Tibial artery (tissue), 4 donors: ENCODE results near the gene CD96.

ENCODE experiments used
- DNase-seq, 2 donors: peaks; one replicate each; pipeline ENCODE4 v3.0.0-alpha.2; 2019
- H3K27ac ChIP-seq, 2 donors: fragments of 200-600 bp; sonication (generic) in 1 of 2; 1 replicate in 1 of 2; 2 replicates in 1 of 2; pipeline ENCODE4 v1.5.1; 2018 to 2019; ENCODE audit warnings: mild to moderate bottlenecking in 1 of 2
- H3K27me3 ChIP-seq, 2 donors: fragments of 200-600 bp; sonication (generic) in 1 of 2; one replicate each; pipeline versions ENCODE4 v1.5.1 to v1.6.0; 2016 to 2019
- H3K36me3 ChIP-seq, 3 donors: fragments of 200-600 bp; sonication (generic) in 2 of 3; one replicate each; pipeline ENCODE4 v1.5.1; 2016 to 2019; ENCODE audit warnings: mild to moderate bottlenecking in 2 of 3
- H3K4me1 ChIP-seq, 4 donors: fragments of 200-600 bp; sonication (generic) in 2 of 4; 1 replicate in 3 of 4; 2 replicates in 1 of 4; pipeline ENCODE4 v1.5.1; 2016 to 2019
- H3K4me3 ChIP-seq, 2 donors: fragments of 200-600 bp; sonication (generic) in 1 of 2; 1 replicate in 1 of 2; 2 replicates in 1 of 2; pipeline ENCODE4 v1.5.1; 2018 to 2019; ENCODE audit warnings: mild to moderate bottlenecking in 2 of 2
- H3K9me3 ChIP-seq, 3 donors: fragments of 200-600 bp; sonication (generic) in 1 of 3; one replicate each; pipeline ENCODE4 v1.5.1; 2016 to 2019
- intact Hi-C: fragments of 100-400 bp; cut with DNase I; formaldehyde crosslinking; loops from one replicate; pipeline ENCODE4 v1.15.0; 2023; ENCODE audit warnings: low total_unique reads
- TF ChIP-seq, protein P1 (sequence below), 2 experiments: fragments of 200-600 bp in 1 of 2; fragments of 450-650 bp in 1 of 2; IDR thresholded peaks; one replicate each; pipeline ENCODE4 v1.5.1; 2017 to 2019; ENCODE audit warnings: antibody characterized with exemption in 2 of 2, mild to moderate bottlenecking in 1 of 2, moderate library complexity in 1 of 2

Gene CD96

DNA sequence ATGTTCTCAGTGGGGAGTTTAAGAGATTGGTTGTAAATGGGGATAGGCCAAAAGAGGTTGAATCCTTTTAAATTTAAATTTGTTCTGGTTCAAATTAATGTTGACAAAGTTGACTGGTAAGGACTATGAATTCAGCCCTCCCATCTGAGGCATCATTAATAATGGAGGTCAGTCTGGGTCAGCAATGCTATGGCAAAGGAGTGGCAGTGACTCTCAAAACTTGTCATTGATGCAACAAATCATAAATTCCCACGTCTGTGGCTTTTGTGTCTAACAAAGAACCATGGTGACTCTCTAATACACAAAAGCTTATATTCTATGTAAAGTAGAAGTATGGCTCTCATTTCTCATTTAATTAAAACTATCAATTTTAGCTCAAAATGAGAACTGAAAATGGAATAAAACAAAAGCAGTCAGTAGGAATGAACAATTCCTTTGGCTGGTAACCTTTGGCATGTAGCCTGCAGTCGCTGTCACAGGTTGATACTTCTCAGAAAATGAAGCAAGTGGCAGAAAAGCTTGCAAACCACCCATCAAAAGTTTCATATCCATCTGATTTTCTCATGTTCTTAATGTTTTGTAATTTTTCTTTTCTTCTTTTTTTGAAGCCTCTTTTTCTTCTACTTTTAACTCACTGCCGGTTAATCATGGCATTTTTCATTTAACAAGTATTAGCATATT is 65.4 kb downstream of the CD96 start:
- intact Hi-C loops, result no loop called here
- Histone ChIP-seq H3K27me3 (no peaks in the 10 kb centered on the region), H3K27ac (no peak overlapping the region), H3K36me3 (no peaks in the 10 kb centered on the region), H3K4me3 (no peak overlapping the region), H3K4me1 (no peaks in the 10 kb centered on the region), H3K9me3 (no peaks in the 10 kb centered on the region)
- no peak for DNase-seq
- TF ChIP-seq, protein P1, sequence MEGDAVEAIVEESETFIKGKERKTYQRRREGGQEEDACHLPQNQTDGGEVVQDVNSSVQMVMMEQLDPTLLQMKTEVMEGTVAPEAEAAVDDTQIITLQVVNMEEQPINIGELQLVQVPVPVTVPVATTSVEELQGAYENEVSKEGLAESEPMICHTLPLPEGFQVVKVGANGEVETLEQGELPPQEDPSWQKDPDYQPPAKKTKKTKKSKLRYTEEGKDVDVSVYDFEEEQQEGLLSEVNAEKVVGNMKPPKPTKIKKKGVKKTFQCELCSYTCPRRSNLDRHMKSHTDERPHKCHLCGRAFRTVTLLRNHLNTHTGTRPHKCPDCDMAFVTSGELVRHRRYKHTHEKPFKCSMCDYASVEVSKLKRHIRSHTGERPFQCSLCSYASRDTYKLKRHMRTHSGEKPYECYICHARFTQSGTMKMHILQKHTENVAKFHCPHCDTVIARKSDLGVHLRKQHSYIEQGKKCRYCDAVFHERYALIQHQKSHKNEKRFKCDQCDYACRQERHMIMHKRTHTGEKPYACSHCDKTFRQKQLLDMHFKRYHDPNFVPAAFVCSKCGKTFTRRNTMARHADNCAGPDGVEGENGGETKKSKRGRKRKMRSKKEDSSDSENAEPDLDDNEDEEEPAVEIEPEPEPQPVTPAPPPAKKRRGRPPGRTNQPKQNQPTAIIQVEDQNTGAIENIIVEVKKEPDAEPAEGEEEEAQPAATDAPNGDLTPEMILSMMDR (IDR thresholded peaks at IDR 0.05), result no peak

GRCh38 chr3:111608383-111608782 is 66.4 kb downstream of the CD96 start:
- H3K36me3 ChIP-seq, result no peaks in the 10 kb centered on the region

DNA sequence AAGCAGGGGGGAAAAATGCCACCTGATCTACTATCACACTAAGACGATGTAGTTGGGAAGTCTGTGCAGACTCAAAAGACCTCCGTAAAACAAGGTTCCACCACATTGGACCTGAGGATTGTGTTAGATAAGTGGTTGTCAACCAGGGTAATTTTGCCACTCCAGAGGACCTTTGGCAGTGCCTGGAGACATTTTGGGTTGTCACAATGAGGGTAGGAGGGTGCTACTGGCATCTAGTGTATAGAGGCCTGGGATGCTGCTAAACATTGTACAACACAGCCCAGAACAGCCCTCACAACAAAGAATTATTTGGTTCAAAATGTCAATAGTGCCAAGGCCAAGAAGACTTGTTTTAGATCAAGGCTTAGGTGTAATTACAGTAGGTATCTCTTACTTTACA is 67.7 kb downstream of the CD96 start:
- Histone ChIP-seq H3K27ac (no peak overlapping the region), H3K27me3 (no peaks in the 10 kb centered on the region), H3K9me3 (no peaks in the 10 kb centered on the region), H3K4me1 (no peaks in the 10 kb centered on the region), H3K36me3 (no peaks in the 10 kb centered on the region), H3K4me3 (no peak overlapping the region)
- intact Hi-C loops, result no loop called here
- no peak for DNase-seq
- TF ChIP-seq, protein P1 (IDR thresholded peaks at IDR 0.05), result no peak

More at GRCh38 chr3:111608383-111608782, 66.4 kb downstream of the CD96 start:
- no peak overlapping the region for H3K4me3 ChIP-seq
- intact Hi-C loops, result no loop called here
- H3K27me3 ChIP-seq, result no peaks in the 10 kb centered on the region
- H3K4me1 ChIP-seq, result no peaks in the 10 kb centered on the region
- TF ChIP-seq, protein P1 (IDR thresholded peaks at IDR 0.05), result no peak
- no peak for DNase-seq
- no peak overlapping the region for H3K27ac ChIP-seq
- H3K9me3 ChIP-seq, result no peaks in the 10 kb centered on the region

- Histone ChIP-seq H3K4me3 (no peak overlapping the region), H3K27me3 (no peaks in the 10 kb centered on the region), H3K4me1 (no peaks in the 10 kb centered on the region), H3K27ac (no peak overlapping the region), H3K9me3 (no peaks in the 10 kb centered on the region), H3K36me3 (no peaks in the 10 kb centered on the region)
- TF ChIP-seq, protein P1 (IDR thresholded peaks at IDR 0.05), result no peak
- no peak for DNase-seq
- intact Hi-C loops, result no loop called here
These were observed 68.2 kb downstream of the CD96 start for GRCh38 chr3:111610189-111610588.

- H3K9me3 ChIP-seq, result no peaks in the 10 kb centered on the region
- no peaks in the 10 kb centered on the region for H3K4me1 ChIP-seq
- no peaks in the 10 kb centered on the region for H3K36me3 ChIP-seq
- intact Hi-C loops, result no loop called here
- no peaks in the 10 kb centered on the region for H3K27me3 ChIP-seq
- TF ChIP-seq, protein P1 (IDR thresholded peaks at IDR 0.05), result no peak
- H3K27ac ChIP-seq, result no peak overlapping the region
- H3K4me3 ChIP-seq, result no peak overlapping the region
- DNase-seq, result no peak
These were observed 68.6 kb downstream of the CD96 start for GRCh38 chr3:111610612-111611054.
